ENCODE data around the gene ELMO1.

DNA sequence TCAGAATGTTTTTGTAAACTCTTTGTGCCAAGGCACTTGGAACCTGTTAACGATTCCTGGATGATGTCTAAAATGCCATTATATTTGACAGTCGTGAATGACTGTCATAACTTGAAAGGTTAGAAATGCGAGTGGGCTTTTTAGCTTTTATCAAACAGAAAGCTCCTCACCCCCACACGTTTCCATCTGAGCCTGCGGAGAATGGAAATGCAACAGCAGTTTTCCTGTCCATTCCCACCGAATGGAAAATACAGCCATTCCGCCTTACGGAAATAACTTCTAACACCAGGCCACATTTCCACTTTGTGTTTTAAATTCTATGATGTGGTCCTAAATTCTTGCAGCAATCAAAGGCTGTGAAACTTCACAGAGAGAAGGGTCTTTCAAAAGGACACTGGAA, 83.8 kb downstream of the ELMO1 start:
- TF ChIP-seq POLR2A (IDR thresholded peaks at IDR 0.05; ENCODE audit: low read depth): no peak
- TF ChIP-seq, protein P1, sequence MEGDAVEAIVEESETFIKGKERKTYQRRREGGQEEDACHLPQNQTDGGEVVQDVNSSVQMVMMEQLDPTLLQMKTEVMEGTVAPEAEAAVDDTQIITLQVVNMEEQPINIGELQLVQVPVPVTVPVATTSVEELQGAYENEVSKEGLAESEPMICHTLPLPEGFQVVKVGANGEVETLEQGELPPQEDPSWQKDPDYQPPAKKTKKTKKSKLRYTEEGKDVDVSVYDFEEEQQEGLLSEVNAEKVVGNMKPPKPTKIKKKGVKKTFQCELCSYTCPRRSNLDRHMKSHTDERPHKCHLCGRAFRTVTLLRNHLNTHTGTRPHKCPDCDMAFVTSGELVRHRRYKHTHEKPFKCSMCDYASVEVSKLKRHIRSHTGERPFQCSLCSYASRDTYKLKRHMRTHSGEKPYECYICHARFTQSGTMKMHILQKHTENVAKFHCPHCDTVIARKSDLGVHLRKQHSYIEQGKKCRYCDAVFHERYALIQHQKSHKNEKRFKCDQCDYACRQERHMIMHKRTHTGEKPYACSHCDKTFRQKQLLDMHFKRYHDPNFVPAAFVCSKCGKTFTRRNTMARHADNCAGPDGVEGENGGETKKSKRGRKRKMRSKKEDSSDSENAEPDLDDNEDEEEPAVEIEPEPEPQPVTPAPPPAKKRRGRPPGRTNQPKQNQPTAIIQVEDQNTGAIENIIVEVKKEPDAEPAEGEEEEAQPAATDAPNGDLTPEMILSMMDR (IDR thresholded peaks at IDR 0.05): no peak
- TF ChIP-seq POLR2AphosphoS5 (IDR thresholded peaks at IDR 0.05): no peak
